D721Med (cell line): Measurements from ENCODE around the gene SYNE1.

ENCODE experiments used
- DNase-seq: peaks from one replicate; pipeline ENCODE4 v3.0.0; 2011; ENCODE audit warnings: low spot score; ENCODE audit not compliant: insufficient read length
- FAIRE-seq: peaks from 2 replicates; lab custom pipeline; 2011; peaks lifted over from hg19 to GRCh38; lab: Jason Lieb, UNC
- TF ChIP-seq, protein P1 (sequence below): IDR thresholded peaks from 2 replicates; pipeline ENCODE4 v1.5.1; 2012; ENCODE audit warnings: mild to moderate bottlenecking, control low read depth; ENCODE audit not compliant: insufficient read depth; ENCODE audit errors: missing control alignments

The SYNE1 gene

DNA sequence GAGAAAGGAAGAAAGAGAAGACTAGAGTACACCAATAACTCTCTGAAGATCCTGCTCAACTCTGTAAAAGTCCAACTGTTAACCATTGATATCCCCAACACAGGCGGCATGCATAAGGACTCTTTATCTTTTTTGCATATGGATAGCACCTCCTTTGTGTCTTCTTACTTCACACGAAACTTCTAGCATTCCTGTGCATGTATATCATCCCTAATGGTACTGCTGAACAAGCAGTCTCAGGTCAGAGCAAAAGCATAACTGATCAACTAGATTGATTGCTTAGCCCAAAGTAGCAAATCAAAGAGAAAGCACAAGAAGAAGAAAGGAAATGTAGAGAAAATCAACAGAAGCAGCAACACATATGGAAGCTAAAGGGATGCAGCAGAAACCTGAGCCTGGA lies 234.4 kb downstream of the SYNE1 start:
- DNase-seq (no peak), FAIRE-seq (no peak)
- TF ChIP-seq, protein P1, sequence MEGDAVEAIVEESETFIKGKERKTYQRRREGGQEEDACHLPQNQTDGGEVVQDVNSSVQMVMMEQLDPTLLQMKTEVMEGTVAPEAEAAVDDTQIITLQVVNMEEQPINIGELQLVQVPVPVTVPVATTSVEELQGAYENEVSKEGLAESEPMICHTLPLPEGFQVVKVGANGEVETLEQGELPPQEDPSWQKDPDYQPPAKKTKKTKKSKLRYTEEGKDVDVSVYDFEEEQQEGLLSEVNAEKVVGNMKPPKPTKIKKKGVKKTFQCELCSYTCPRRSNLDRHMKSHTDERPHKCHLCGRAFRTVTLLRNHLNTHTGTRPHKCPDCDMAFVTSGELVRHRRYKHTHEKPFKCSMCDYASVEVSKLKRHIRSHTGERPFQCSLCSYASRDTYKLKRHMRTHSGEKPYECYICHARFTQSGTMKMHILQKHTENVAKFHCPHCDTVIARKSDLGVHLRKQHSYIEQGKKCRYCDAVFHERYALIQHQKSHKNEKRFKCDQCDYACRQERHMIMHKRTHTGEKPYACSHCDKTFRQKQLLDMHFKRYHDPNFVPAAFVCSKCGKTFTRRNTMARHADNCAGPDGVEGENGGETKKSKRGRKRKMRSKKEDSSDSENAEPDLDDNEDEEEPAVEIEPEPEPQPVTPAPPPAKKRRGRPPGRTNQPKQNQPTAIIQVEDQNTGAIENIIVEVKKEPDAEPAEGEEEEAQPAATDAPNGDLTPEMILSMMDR: no peak

DNA sequence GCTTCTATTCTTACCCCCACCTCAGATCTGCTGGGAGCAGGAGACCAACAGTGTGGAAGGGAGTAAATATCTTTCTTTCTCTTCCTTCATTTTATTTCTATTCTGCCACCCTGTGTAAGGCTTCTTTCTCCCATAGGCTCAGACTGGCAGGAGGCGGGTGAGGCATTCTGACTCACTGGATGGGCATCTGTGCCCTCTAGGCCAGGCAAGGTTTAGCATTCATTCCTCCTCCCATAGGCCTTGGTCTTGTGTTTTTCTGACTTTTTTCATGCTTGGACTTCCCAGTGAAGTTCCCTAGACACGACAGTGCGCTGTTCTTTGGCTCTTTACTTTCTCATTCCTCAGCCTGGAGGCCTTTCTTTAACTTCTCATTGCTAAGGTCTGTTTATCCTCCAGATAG lies 235.2 kb downstream of the SYNE1 start:
- TF ChIP-seq, protein P1: no peak
- DNase-seq (no peak), FAIRE-seq (no peak)

DNA sequence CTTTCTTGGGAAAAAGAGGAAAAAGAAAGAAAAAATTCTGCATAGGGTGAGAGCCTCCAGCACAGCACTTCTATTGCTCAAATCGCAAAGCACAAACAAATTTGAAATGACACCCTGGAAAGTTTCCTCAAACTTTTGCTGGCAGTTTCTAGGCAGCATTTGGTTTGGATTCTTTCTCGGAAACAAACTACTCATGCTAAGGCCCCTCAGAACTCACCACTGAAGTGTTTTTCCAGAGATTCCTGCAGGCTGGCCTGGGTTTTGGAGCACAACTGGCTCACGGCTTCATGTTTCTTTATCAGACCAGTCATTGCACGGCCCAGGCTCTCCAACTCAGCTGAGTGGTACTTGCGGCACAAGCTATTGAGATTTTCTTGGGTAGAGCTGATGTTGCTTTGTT lies 237.8 kb downstream of the SYNE1 start:
- TF ChIP-seq, protein P1: no peak
- DNase-seq (no peak), FAIRE-seq (no peak)

DNA sequence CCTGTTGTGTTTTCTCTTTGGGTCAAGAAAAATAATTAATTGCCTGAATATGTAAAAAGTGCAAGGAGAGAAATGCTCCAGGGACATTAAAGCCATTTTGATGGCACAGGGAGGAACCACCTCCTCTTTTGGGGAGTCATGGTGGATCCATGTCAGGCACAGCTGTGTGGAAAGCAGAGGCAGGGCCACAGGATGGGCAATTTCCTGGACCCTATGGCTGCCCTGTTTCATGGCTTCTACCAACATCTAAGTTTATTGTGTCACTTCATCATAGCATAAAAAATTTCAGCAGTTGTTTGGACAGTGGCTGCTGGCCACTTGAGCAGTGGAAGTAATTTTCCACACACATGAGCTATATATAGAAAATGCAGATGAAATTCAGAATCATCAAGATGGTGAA lies 238.2 kb downstream of the SYNE1 start:
- FAIRE-seq: no peak
- TF ChIP-seq, protein P1: no peak
- no peak for DNase-seq

DNA sequence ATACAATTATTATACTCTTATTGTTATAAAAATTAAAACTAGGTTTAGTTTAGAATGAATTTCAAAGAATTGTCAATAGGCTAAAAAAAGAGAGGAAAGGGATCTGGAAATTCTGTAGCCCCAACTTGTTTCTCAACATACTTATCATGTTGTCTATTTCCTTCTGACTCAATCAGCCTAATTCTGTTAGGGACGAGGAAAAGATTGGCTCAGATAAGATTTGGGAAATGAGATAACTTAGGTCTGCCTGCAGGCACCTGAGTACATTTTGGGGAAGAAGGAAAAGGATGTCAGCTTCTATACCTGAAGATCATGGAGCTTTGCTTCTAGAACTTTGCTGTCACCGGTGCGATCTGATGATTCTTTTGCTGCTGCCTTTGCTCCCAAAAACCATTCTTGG lies 238.8 kb downstream of the SYNE1 start:
- DNase-seq: no peak
- no peak for FAIRE-seq
- TF ChIP-seq, protein P1: no peak

DNA sequence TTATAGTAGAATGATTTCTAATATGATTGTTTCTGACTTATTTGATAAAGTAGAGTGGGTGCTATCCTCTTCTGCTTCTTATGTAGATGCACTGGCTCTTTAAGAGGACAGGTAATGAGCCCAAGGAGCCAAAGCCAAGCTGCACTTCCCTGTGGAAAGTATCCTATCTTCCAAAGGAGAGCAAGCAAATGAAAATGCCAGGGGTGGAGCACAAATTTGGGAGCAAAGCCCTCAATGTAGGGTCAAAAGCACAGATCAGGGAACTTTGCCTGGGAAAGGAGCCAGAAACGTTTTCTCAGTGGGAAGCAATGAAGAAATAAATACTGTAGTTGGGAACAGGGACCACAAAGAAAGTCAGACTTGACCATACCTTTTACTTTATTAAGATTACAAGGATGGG lies 242.9 kb downstream of the SYNE1 start:
- TF ChIP-seq, protein P1: no peak
- no peak for DNase-seq
- no peak for FAIRE-seq

DNA sequence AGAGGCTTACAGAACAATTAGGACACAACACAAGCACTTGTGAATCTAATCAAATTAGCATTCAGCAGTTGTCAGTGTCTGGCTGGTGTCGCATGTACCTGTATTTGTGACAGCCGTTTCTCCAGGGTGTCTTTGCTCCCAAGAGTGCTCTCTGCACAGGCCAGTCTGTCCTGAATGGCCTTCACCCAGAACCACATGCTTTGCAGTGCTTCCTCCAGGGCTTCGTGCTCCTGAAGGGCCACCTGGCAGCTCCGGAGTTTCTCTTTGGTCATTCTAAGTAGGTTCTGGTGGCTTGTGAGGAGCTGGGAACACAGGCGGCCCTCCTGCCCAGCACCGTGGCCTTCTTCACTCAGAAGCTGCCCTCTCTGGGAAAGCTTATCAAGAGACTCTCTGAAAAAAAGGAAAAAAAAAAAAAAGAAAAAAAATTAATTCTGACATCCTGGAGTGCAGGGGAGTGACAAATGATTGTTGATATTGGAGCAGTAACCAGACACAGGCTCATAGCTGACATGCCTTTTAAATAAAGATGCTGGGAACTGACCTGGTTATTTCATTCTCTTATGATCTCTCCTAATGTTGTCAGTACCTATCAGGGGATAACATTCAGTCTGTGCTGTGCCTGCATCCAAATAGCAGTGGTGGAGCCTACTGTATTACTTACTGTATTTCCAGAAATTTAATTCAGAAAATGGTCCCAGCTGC lies 245.8 kb downstream of the SYNE1 start:
- FAIRE-seq: no peak
- TF ChIP-seq, protein P1: no peak

More for the DNA sequence above, 245.8 kb downstream of the SYNE1 start:
- no peak for DNase-seq
